ENCODE results near the gene ALOX15.

ALOX15 gene

GRCh38 chr17:4617590-4618351 is 23.7 kb downstream of the ALOX15 start:
- H3K4me3 ChIP-seq (ENCODE audit: control insufficient read depth, low read depth, low read length), result no peak overlapping the region
- DNase-seq (ENCODE audit: low read depth), result no peak
- no peak for TF ChIP-seq CTCF (conservative IDR thresholded peaks at IDR 0.05; ENCODE audit: control insufficient read depth, insufficient read depth, low read depth, low read length)

GRCh38 chr17:4617090-4617489 is 24.4 kb downstream of the ALOX15 start:
- DNase-seq (ENCODE audit: low read depth), result no peak
- H3K4me3 ChIP-seq (ENCODE audit: control insufficient read depth, low read depth, low read length), result no peak overlapping the region
- TF ChIP-seq CTCF (conservative IDR thresholded peaks at IDR 0.05; ENCODE audit: control insufficient read depth, insufficient read depth, low read depth, low read length), result no peak

- TF ChIP-seq CTCF (conservative IDR thresholded peaks at IDR 0.05; ENCODE audit: control insufficient read depth, insufficient read depth, low read depth, low read length), result no peak
- no peak overlapping the region for H3K4me3 ChIP-seq (ENCODE audit: control insufficient read depth, low read depth, low read length)
- DNase-seq (ENCODE audit: low read depth), result no peak
These were observed 25.0 kb downstream of the ALOX15 start for GRCh38 chr17:4616476-4616875.

- no peak for TF ChIP-seq CTCF (conservative IDR thresholded peaks at IDR 0.05; ENCODE audit: control insufficient read depth, insufficient read depth, low read depth, low read length)
- no peak overlapping the region for H3K4me3 ChIP-seq (ENCODE audit: control insufficient read depth, low read depth, low read length)
- DNase-seq (ENCODE audit: low read depth), result no peak
These were observed 30.8 kb downstream of the ALOX15 start for GRCh38 chr17:4610656-4611055.

GRCh38 chr17:4610162-4610561 is 31.3 kb downstream of the ALOX15 start:
- DNase-seq (ENCODE audit: low read depth), result no peak
- H3K4me3 ChIP-seq (ENCODE audit: control insufficient read depth, low read depth, low read length), result no peak overlapping the region
- no peak for TF ChIP-seq CTCF (conservative IDR thresholded peaks at IDR 0.05; ENCODE audit: control insufficient read depth, insufficient read depth, low read depth, low read length)

GRCh38 chr17:4609761-4610160 is 31.7 kb downstream of the ALOX15 start:
- no peak overlapping the region for H3K4me3 ChIP-seq (ENCODE audit: control insufficient read depth, low read depth, low read length)

More at GRCh38 chr17:4609761-4610160, 31.7 kb downstream of the ALOX15 start:
- DNase-seq (ENCODE audit: low read depth), result no peak
- TF ChIP-seq CTCF (conservative IDR thresholded peaks at IDR 0.05; ENCODE audit: control insufficient read depth, insufficient read depth, low read depth, low read length), result no peak

All from fibroblast of mammary gland (primary cell).